GM21717 (cell line): ENCODE measurements around the gene ZNF33A.
"Not testable (repeated sequence)": the region's sequence is repeated elsewhere in the genome, so short reads cannot be mapped to it uniquely, and the experiment has no call there.

ENCODE experiments used
- ATAC-seq: cut with Tn5 transposase; IDR thresholded peaks from one replicate; pipeline ENCODE4 v1.9.1; 2021; ENCODE audit warnings: mild to moderate bottlenecking, moderate library complexity; ENCODE audit not compliant: unreplicated experiment

ZNF33A gene

DNA sequence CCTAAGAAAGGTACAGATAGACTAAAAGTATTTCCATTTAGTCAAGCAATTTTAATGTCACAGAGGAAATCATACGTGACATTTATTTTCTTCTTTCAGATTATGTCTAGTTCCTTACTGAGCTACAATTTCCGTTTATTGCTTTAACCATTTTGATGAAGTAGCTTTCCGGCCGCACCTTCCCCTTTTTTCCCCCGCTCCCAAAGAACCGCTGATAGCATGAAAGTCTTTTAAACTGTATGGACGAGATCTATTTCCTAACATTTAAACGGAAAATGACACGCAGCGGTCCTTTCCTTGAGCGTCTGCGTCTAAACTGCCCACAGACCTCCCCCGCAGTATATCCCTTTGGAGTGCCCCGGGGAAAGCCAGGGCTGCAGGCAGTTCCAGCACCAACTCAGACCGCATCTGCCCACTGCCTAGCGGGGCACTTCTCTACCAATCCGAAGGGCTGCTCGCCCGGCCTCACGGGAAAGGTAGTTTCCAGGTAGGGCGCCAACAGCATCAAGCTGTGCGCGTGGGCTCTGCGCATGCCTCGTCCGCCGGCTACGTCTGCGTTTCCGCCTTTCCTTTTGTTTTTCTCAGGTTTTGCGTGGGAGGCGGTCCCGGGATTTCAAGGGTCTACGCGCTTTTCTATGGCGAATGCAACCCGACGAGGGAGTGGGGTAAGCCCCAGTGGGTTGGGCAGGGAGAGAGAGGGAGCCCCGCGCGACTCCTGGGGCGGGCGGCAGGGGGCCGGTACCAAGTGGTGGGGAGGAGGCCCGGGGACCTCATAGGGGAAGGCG lies at the start of gene ZNF33A:
Gene ZNF33A (plus strand): TSS at position 557 of the 785 bp plus-strand sequence. CDS start 1,667 bp downstream, outside the sequence.
- ATAC-seq, result peak; percentile 93

DNA sequence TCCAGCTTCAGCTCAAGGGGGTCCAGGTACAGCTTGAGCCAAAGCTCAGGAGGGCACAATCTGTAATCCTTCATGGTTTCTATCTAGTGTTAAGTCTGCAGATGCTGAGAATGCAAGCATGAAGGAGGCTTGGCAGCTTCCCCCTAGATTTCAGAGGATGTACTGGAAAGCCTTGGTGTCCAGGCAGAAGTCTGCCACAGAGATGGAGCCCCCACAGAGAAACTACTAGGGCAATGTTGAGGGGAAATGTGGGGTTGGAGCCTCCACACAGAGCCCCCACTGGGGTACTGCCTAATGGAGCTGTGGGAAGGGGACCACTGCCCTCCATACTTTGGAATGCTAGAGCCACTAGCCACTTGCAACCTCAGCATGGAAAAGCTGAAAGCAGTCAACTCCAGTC lies 45.5 kb upstream of the ZNF33A start:
- no peak for ATAC-seq

DNA sequence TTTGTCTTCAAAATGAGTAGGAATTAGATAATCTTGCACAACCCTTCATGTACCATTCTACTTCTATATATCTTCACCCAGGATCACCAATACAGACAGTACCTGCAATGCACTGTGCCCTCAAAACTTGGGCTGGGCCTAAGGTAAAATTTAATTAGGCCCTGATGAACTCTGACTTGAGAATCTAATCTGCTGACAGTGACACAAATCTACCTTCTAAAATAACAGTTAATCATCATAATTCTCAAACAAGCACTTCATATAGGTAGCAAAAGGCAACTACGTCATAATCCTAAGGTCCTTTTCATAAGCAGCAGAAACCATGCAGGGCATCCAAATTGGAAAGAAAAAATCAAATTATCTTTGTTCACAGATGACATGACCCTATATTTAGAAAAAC lies 38.1 kb upstream of the ZNF33A start:
- no peak for ATAC-seq

DNA sequence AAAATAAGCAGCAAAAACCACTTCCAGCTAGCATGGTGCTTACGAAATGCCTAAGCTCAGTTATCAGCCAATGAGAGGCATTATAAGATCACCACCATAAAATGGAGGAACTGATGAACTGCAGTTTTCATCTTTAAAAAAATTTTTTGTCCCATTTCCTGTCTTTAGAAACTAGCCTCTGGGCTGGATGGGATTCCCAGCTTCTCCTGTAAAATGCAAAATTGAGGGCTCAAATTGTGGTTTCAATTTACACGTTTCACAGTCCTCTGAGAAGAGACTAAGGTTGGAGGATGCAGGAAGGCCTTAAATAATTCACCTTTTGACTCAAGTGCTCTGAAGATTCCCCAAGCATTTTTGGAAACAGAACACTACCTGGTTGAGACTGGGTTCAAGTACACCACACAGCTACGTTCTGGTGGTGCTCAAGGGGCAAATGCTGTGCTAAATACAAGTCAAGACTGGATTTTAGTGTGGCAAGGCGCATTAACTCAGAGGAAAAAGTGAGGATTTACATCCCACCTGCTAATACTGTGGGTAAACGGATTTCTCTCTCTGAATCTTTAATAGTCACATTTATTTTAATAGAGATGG lies 35.0 kb upstream of the ZNF33A start:
- ATAC-seq, result no peak

DNA sequence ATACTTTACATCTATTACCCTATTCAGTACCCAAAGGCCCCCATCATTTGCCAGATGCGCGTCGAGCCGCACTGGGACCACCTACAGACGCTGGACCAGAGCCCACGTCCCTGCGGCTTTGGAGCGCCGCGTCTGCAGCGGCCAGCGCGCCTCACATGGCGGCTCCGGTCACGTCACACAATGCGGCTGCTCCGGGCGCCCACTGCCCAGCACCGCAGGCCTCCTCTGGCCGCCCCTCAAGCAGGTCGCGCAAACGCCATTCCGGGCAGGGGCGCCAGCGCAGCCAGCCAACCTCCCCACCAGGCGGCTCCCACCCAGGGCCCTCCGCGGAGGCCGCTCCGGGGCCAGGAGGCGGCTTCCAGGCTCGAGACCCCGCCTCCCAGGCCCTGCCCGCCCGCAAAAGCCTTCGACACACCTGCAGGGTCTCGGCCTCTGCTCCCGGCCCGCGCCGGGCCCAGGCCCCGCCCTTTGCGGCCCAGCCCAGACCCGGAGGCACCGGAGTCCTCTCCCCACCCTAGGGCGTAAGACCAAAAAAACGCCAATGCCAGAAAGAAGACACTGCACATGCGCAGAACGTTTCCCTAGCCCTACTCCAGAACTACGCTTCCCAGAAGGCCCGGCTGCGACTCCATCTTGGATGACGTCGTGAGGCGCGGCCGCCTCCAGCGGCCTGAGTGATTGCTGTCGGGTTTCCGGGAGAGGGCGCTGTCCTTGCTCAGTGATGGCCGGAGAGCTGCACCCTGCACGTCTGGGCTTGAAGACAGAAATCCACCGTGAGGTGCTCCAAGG lies 34.2 kb upstream of the ZNF33A start, which contains the start of gene ZNF25:
Gene ZNF25 (minus strand): TSS at position 557 of the 789 bp plus-strand sequence. CDS start 4,925 bp downstream, outside the sequence.
- peak; percentile 97 for ATAC-seq

DNA sequence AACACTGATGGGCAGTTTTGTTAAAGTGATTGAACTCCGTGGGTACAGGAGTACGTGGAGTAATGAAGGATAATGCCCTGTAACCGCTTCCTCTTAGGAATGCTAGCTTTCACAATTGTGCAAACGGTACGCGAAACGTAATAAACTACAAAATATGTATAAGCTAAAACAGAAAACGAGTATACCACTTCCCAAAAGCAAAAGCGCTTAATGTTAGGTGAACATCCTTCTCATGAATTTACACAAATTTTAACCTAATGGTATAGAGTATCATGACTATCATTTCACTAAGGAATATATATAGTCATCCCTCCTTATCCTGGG lies 33.6 kb upstream of the ZNF33A start:
- peak; percentile 2 for ATAC-seq

DNA sequence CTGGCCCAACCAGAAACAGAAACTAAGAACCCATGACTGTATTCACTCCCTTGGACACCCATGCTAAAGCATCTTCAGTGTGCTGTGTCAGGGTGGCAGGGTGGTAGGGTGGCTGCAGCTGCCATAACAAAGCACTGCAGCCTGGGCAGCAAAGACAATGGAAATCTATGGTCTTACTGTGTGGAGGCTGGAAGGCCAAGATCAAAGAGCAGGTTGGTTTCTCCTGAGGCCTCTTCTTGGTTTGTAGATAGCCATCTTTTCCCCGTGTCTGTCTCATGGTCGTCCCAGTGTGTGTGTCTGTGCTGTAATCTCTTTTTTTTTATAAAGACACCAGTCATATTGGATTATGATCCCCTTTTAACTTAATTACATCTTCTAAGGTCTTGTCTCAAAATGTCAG lies 18.8 kb upstream of the ZNF33A start:
- ATAC-seq, result no peak

DNA sequence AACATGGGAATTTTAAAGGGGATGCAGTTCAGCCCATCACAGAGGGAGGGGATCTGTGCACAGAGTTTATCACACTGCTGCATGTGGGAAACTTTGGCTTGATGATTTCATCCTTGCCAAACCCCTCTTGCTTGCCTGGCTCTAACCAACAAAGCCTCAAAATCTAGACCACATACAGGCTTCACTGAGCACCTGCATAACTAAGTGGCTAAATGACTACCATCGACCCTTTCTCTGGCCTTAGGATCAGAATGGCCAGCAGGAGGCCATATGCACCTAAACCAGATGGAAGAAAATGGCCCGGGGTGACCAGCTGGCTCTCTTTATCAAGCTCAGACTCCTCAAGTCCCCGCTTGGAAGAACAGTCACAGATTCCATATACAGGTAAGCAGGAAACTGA lies 18.4 kb upstream of the ZNF33A start:
- no peak for ATAC-seq

DNA sequence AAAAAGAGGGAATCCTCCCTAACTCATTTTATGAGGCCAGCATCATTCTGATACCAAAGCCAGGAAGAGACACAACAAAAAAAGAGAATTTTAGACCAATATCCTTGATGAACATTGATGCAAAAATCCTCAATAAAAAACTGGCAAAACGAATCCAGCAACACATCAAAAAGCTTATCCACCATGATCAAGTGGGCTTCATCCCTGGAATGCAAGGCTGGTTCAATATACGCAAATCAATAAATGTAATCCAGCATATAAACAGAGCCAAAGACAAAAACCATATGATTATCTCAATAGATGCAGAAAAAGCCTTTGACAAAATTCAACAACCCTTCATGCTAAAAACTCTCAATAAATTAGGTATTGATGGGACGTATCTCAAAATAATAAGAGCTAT lies 11.6 kb upstream of the ZNF33A start:
- not testable (repeated sequence) for ATAC-seq

DNA sequence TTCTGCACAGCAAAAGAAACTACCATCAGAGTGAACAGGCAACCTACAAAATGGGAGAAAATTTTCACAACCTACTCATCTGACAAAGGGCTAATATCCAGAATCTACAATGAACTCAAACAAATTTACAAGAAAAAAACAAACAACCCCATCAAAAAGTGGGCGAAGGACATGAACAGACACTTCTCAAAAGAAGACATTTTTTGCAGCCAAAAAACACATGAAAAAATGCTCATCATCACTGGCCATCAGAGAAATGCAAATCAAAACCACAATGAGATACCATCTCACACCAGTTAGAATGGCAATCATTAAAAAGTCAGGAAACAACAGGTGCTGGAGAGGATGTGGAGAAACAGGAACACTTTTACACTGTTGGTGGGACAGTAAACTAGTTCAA lies 10.0 kb upstream of the ZNF33A start:
- not testable (repeated sequence) for ATAC-seq

DNA sequence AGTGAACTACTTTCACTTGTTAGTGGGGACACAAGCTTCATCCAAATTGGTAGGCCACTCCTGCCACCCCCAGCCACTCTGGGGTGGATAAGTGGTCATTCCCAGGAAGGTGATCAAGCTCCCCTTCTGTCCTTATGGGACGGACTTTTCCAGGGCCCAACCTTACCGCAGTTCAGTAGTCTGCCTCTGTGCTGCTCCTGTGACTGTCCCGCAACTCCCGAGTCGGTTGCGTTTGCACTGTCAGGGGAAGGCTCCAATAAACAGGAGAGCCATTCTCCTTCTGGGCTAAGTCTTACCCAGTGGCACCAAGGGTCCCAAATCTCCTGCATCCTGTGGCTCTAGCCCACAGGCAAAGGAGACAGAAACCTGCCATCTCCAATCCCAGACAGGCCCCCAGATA lies 7.4 kb upstream of the ZNF33A start:
- ATAC-seq, result no peak

DNA sequence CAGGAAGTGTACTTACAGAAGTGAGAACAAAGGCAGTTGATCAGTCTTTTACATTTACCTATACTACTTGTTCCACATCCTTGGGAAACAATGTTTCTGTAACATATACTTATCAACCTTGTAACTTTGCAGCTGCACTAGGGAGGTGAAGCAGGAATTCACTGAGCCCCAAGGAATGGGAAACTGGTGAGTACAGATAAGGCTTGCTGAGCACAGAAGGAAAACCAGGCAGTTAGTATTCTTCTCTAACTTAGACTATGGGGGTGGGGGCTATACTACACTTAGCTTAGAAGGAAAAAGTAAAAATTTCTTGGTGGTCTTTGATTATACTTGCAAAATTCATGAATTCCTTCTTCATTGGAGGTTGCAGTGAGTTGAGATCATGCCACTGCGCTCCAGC lies 6.9 kb upstream of the ZNF33A start:
- no peak for ATAC-seq

DNA sequence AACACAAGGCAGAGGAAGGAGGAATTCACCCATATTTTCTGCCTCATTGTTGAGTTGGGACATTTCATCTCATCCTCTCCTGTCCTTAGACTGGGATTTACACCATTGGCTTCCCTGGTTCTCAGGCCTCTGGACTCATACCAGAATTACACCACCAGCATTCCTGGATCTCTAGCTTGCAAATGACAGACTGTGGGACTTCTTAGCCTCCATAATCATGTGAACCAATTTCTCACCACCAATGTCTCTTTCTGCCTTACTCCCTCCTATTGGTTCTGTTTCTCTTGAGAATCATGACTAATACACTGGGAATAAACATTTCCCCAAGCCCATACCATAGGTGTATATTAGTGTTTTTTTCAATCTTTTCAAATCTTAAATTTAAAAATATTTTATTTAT lies 2.9 kb upstream of the ZNF33A start:
- no peak for ATAC-seq

DNA sequence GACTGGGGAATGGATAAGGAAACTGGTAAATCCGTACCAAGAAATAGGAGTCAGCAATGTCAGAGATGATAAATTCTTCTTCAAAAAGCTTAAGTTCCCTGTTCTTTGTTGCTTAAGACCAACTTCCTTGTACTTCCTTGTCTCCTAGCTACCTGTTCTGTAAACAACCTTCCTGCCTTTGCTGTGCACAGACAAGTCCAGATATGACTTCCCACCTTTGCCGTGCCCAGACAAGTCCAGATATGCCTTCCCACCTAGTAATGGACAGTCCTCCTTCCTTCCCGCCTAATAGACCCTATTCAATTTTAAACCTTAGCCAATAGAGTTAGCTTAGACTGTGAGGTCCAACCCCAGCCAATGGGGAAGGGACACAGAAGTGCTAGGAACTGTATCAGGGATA lies 2.5 kb upstream of the ZNF33A start:
- ATAC-seq, result no peak

DNA sequence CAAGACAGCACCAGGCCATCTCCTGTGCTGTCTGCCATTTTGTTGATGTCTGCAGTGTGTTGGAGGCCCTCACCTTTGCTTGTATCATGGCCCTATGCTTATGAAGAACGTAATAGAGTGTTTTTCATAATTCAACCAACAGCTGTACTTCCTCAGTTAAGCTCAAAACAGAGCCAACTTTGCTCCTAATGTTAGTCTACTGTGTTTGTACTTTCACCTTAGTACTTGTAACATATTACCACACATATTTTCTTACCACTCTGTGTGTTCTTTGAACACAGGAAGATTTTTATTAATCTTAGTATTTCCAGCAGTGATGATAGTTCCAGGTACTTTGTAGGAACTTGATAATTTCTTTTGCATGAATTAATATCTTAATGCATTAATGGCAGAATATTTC lies 5.9 kb downstream of the ZNF33A start:
- ATAC-seq, result no peak

DNA sequence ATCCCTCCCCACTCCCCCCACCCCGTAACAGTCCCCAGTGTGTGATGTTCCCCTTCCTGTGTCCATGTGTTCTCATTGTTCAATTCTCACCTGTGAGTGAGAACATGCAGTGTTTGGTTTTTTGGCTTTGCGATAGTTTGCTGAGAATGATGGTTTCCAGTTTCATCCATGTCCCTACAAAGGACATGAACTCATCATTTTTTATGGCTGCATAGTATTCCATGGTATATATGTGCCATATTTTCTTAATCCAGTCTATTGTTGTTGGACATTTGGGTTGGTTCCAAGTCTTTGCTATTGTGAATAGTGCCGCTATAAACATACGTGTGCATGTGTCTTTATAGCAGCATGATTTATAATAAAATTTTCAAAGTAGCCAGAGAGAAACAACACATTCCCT lies 8.6 kb downstream of the ZNF33A start:
- ATAC-seq, result not testable (repeated sequence)

DNA sequence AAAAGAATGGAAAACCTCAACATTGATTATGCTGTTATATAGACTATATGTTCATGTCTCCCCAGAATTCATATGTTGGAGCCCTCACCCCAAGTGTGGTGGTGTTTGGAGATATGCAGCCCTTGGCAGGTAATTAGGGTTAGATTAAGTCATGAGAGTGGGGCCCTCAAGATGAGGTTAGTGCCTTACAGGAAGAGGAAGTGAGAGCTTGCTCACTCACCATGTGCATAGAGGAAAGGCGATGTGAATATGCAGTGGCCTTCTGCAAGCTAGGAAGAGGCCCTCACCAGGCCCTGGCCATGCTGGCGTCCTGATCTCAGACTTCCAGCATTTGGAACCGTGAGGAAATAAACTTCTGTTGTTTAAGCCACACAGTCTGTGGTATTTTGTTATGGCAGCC lies 14.8 kb downstream of the ZNF33A start:
- peak; percentile 90 for ATAC-seq

DNA sequence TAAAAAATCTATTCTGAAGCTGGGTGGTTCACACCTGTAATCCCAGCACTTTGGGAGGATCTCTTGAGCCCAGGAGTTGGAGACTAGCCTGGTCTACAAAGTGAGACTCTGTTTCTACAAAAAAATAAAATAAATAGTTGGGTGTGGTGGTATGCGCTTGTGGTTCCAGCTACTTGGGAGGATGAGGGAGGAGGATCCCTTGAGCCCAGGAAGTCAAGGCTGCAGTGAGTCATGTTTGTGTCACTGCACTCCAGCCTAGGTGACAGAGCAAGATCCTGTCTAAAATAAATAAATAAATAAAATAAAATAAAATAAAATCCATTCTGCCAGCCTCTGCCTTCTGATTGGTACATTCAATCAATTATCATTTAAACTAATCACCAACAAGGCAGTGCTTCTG lies 17.5 kb downstream of the ZNF33A start:
- no peak for ATAC-seq

DNA sequence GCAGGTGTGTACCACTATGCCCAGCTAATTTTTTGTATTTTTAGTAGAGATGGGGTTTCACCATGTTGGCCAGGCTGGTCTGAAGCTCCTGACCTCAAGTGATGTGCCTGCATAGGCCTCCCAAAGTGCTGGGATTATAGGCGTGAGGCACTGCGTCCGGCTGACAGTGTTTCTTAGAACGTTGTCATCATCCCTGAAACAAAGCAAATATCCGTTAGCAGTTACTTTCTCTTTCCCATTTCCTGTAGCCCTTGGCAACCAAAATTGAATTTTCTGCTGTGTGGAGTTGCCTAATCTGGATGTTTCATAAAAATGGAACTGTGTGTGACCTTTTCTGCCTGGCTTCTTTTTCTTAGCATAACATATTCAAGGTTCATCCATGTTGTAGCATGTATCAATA lies 22.4 kb downstream of the ZNF33A start:
- no peak for ATAC-seq

DNA sequence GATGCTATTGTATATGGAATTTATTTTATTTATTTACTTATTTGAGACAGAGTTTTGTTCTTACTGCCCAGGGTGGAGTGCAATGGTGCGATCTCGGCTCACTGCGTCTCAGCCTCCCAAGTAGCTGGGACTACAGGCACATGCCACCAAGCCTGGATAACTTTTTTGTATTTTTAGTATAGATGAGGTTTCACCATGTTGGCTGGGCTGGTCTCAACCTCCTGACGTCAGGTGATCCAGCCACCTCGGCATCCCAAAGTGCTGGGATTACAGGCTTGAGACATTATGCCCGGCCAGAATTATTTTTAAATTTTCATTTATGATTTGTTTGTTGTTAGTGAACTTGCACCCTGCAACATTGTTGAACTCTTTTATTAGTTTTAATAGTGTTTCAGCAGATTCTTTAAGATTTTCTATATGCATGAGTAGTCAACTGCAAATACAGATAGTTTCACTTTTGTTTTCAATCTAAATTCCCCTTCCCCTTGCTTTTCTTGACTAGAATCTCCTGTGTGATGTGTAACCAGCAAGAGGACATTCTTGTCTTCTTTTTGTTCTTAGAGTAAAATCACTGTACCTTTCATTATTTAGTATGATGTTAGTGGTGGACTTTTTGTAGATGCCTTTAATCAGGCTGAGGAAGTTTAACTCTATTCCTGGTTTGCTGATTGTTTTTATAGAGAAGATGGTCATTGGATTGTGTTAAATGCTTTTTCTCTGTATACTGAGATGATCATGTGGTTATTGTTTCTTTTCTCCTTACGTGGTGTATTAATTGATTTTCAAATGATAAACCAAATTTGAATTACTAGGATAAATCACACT lies 27.8 kb downstream of the ZNF33A start:
- peak; percentile 94 for ATAC-seq

DNA sequence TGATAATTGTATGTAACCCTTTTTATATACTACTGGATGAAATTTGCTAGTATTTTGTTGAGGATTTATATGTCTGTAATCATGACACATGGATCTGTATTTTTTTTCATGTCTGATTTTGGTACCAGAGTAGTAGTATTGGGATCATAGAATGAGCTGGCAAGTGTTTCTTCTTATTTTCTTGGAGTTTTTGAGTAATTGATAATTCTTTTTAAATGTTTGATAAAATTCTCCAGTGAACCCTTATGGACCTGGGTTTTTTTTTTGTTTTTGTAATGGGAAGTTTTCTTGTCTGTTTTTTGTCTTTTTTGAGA lies 28.4 kb downstream of the ZNF33A start:
- no peak for ATAC-seq
